HEK293 (cell line): ENCODE results near the gene C11orf87.

ENCODE experiments used
- ZBTB1 ChIP-seq: fragments of 450-650 bp; formaldehyde crosslinking; IDR thresholded peaks from 2 replicates; pipeline ENCODE4 v1.5.1; 2016; ENCODE audit warnings: missing biosample characterization, missing genetic modification characterization
- ZNF221 ChIP-seq: fragments of 450-650 bp; formaldehyde crosslinking; IDR thresholded peaks from 2 replicates; pipeline ENCODE4 v1.5.1; 2017; ENCODE audit warnings: missing biosample characterization, missing genetic modification characterization, borderline replicate concordance
- ZSCAN23 ChIP-seq: fragments of 450-650 bp; formaldehyde crosslinking; IDR thresholded peaks from 2 replicates; pipeline ENCODE4 v1.5.1; 2016; ENCODE audit warnings: missing biosample characterization, missing genetic modification characterization
- TF ChIP-seq, protein P1 (sequence below): fragments of 450-650 bp; formaldehyde crosslinking; IDR thresholded peaks from 2 replicates; pipeline ENCODE4 v1.5.1; 2016; ENCODE audit warnings: missing biosample characterization, missing genetic modification characterization
- TF ChIP-seq, protein P2 (sequence below): fragments of 450-650 bp; formaldehyde crosslinking; IDR thresholded peaks from 2 replicates; pipeline ENCODE4 v1.5.0; 2017; ENCODE audit warnings: missing biosample characterization, missing genetic modification characterization, borderline replicate concordance
- TF ChIP-seq, protein P3 (sequence below): fragments of 450-650 bp; formaldehyde crosslinking; IDR thresholded peaks from 2 replicates; pipeline ENCODE4 v1.5.1; 2016; ENCODE audit warnings: missing biosample characterization, missing genetic modification characterization
- TF ChIP-seq, protein P4 (sequence below): fragments of 450-650 bp; formaldehyde crosslinking; IDR thresholded peaks from 2 replicates; pipeline ENCODE4 v1.5.1; 2016; ENCODE audit warnings: missing biosample characterization, missing genetic modification characterization

DNA sequence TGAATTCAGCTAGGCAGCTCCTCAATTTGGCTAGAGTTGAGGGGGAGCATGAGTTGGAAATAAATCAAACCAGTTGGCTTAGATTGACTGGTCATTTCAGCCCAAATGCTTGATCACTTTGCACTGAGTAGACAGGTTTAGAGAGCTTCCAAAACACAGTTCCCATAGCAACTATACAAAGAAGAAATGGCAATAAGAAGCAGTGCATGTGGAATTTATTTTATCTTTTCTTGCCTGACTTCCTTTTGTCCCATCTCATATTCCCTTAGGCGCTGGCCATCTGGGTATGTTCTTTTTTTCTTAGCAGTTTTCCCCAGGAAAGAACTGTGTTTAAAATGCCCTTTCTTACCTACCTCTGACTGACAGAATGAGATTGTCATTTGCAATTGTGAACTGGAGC lies 38.7 kb upstream of the C11orf87 start:
- TF ChIP-seq ZSCAN23 (no peak), ZBTB1 (tag by site-specific recombination) (no peak), ZNF221 (tag by site-specific recombination) (no peak)
- TF ChIP-seq, protein P1, sequence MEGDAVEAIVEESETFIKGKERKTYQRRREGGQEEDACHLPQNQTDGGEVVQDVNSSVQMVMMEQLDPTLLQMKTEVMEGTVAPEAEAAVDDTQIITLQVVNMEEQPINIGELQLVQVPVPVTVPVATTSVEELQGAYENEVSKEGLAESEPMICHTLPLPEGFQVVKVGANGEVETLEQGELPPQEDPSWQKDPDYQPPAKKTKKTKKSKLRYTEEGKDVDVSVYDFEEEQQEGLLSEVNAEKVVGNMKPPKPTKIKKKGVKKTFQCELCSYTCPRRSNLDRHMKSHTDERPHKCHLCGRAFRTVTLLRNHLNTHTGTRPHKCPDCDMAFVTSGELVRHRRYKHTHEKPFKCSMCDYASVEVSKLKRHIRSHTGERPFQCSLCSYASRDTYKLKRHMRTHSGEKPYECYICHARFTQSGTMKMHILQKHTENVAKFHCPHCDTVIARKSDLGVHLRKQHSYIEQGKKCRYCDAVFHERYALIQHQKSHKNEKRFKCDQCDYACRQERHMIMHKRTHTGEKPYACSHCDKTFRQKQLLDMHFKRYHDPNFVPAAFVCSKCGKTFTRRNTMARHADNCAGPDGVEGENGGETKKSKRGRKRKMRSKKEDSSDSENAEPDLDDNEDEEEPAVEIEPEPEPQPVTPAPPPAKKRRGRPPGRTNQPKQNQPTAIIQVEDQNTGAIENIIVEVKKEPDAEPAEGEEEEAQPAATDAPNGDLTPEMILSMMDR (tag by site-specific recombination) = no peak
- TF ChIP-seq, protein P2, sequence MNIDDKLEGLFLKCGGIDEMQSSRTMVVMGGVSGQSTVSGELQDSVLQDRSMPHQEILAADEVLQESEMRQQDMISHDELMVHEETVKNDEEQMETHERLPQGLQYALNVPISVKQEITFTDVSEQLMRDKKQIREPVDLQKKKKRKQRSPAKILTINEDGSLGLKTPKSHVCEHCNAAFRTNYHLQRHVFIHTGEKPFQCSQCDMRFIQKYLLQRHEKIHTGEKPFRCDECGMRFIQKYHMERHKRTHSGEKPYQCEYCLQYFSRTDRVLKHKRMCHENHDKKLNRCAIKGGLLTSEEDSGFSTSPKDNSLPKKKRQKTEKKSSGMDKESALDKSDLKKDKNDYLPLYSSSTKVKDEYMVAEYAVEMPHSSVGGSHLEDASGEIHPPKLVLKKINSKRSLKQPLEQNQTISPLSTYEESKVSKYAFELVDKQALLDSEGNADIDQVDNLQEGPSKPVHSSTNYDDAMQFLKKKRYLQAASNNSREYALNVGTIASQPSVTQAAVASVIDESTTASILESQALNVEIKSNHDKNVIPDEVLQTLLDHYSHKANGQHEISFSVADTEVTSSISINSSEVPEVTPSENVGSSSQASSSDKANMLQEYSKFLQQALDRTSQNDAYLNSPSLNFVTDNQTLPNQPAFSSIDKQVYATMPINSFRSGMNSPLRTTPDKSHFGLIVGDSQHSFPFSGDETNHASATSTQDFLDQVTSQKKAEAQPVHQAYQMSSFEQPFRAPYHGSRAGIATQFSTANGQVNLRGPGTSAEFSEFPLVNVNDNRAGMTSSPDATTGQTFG (tag by site-specific recombination) = no peak
- TF ChIP-seq, protein P3, sequence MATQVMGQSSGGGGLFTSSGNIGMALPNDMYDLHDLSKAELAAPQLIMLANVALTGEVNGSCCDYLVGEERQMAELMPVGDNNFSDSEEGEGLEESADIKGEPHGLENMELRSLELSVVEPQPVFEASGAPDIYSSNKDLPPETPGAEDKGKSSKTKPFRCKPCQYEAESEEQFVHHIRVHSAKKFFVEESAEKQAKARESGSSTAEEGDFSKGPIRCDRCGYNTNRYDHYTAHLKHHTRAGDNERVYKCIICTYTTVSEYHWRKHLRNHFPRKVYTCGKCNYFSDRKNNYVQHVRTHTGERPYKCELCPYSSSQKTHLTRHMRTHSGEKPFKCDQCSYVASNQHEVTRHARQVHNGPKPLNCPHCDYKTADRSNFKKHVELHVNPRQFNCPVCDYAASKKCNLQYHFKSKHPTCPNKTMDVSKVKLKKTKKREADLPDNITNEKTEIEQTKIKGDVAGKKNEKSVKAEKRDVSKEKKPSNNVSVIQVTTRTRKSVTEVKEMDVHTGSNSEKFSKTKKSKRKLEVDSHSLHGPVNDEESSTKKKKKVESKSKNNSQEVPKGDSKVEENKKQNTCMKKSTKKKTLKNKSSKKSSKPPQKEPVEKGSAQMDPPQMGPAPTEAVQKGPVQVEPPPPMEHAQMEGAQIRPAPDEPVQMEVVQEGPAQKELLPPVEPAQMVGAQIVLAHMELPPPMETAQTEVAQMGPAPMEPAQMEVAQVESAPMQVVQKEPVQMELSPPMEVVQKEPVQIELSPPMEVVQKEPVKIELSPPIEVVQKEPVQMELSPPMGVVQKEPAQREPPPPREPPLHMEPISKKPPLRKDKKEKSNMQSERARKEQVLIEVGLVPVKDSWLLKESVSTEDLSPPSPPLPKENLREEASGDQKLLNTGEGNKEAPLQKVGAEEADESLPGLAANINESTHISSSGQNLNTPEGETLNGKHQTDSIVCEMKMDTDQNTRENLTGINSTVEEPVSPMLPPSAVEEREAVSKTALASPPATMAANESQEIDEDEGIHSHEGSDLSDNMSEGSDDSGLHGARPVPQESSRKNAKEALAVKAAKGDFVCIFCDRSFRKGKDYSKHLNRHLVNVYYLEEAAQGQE (tag by site-specific recombination) = no peak
- TF ChIP-seq, protein P4, sequence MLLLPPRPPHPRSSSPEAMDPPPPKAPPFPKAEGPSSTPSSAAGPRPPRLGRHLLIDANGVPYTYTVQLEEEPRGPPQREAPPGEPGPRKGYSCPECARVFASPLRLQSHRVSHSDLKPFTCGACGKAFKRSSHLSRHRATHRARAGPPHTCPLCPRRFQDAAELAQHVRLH (tag by site-specific recombination) = no peak
